Measurements from ENCODE around the gene UTS2.

The UTS2 gene

DNA sequence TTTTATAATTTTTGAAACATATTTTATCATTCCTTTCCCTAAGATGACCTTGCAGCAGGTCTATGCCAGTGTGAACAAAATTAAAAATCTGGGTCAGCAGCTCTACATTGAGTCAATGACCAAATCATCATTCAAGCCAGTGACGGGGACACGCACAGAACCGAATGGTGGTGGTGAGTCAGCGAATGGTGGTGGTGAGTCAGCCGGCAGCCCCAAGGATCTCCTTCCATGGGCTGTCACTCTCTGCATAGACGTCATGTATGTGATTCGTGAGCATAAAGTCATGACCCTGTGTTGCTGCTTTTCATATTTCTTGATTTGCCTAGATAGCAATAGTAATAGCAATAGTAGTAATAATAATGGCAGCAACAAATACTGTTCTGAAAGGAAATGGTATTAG lies 42.5 kb downstream of the UTS2 start:
- no peak for DNase-seq

DNA sequence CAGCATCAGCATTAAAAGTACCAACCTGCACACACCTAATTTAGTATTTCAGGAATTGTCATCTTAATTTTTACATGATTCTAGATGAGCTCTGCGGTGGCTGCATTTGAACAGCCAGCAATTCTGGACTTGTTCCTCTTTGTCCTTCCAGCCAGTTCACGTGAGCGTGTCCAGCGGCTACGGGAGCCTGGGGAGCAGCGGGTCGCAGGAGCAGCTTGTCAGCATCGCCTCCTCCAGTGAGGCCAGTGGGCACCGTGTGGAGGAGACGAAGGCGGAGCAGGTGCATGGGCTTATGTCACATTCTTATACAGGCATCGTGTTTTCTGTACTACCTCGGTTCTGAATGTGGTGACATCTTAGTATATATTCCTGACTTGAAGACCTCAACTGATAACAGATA lies 43.1 kb downstream of the UTS2 start:
- DNase-seq, result no peak

DNA sequence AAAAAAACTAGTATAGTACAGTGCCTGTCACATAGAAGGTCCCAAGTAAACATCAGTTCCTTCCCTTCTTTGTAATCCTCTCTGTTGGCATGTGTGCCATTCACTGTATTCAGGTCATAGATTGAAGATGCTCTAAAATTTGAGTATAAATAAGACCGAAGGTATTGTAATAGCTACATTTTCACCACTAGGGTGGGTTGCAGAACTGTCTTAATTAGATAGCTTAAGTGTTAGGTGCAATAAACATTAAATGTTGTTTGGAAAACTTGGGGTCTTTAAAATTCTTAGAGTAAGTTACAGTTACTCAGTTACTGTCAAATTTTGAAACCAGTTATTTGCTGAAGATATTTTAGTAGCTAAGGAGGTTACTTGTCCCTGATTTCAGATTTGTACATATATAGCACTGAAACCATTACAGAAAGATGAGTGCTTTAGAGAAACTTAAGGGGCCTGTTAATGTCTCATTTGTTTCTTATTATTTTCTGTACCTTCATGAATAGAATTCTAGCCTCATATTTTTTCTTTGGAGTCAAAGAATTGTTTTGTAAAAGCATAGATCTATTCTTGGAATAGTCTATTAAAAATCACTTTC lies 44.5 kb downstream of the UTS2 start:
- DNase-seq, result no peak

DNA sequence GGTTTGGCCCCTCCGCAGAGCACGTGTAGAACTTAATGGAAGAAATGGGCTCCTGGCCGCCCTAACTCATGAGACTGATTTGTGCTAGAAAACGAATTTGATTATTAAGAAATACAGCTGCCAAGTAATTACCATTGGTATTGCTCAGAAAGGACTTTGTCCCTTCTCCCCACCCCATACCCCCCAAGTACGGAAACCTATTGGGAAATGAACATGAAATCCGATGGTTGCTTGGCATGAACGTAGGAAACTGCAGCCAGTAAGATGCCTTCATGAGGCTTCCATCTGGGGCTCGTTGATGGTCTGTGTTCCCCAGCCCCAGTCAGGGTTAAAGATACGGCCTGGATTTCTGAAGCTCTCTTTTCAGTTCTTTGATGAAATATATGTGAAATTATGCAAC lies 47.4 kb downstream of the UTS2 start:
- DNase-seq, result no peak

Data from right kidney (tissue), 1 donor.